HEK293T (cell line): ENCODE measurements around the gene LYPD6B.

ENCODE experiments used
- CTCF ChIA-PET: fragments of 350-600 bp; formaldehyde crosslinking; extraction: SDS; loops from one replicate; lab custom pipeline; 2021; ENCODE audit warnings: antibody characterized with exemption, inconsistent platforms; lab: Yijun Ruan, JAX
- POLR2A ChIA-PET: fragments of 350-600 bp; formaldehyde crosslinking; extraction: SDS; loops from one replicate; lab custom pipeline; 2020; ENCODE audit warnings: antibody characterized with exemption, inconsistent platforms; lab: Yijun Ruan, JAX
- DNase-seq: peaks from one replicate; pipeline ENCODE4 v3.0.0; 2012; ENCODE audit warnings: mixed read lengths; ENCODE audit errors: extremely low spot score
- ARNT ChIP-seq: fragments of 450-650 bp; IDR thresholded peaks from 2 replicates; pipeline ENCODE4 v1.6.1; 2017; ENCODE audit warnings: mild to moderate bottlenecking
- BHLHE40 ChIP-seq: fragments of 450-650 bp; IDR thresholded peaks from 2 replicates; pipeline ENCODE4 v1.6.1; 2016; ENCODE audit warnings: mild to moderate bottlenecking, moderate library complexity, borderline replicate concordance
- CTBP1 ChIP-seq: fragments of 450-650 bp; IDR thresholded peaks from 2 replicates; pipeline ENCODE4 v1.6.1; 2016; ENCODE audit warnings: borderline replicate concordance
- ELF4 ChIP-seq: fragments of 450-650 bp; IDR thresholded peaks from 2 replicates; pipeline ENCODE4 v1.6.1; 2017; ENCODE audit warnings: antibody characterized with exemption
- FOXA1 ChIP-seq: fragments of 450-650 bp; IDR thresholded peaks from 2 replicates; pipeline ENCODE4 v1.6.1; 2016; ENCODE audit warnings: mild to moderate bottlenecking
- FOXK2 ChIP-seq: fragments of 450-650 bp; IDR thresholded peaks from 2 replicates; pipeline ENCODE4 v1.6.1; 2016; ENCODE audit warnings: mild to moderate bottlenecking
- FOXM1 ChIP-seq: fragments of 450-650 bp; IDR thresholded peaks from 2 replicates; pipeline ENCODE4 v1.6.1; 2017; ENCODE audit warnings: mild to moderate bottlenecking, borderline replicate concordance
- HDGF ChIP-seq: fragments of 450-650 bp; IDR thresholded peaks from 2 replicates; pipeline ENCODE4 v1.6.1; 2017; ENCODE audit warnings: antibody characterized with exemption, borderline replicate concordance
- L3MBTL2 ChIP-seq: fragments of 450-650 bp; conservative IDR thresholded peaks from 2 replicates; pipeline ENCODE4 v1.6.1; 2016; ENCODE audit warnings: mild to moderate bottlenecking
- LEF1 ChIP-seq: fragments of 450-650 bp; IDR thresholded peaks from 2 replicates; pipeline ENCODE4 v1.6.1; 2017; ENCODE audit warnings: mild to moderate bottlenecking, borderline replicate concordance
- NFRKB ChIP-seq: fragments of 450-650 bp; IDR thresholded peaks from 2 replicates; pipeline ENCODE4 v1.6.1; 2016; ENCODE audit warnings: mild to moderate bottlenecking, moderate library complexity
- SP1 ChIP-seq: fragments of 450-650 bp; IDR thresholded peaks from 2 replicates; pipeline ENCODE4 v1.6.1; 2017
- SUZ12 ChIP-seq: fragments of 450-650 bp; IDR thresholded peaks from 2 replicates; pipeline ENCODE4 v1.6.1; 2016; ENCODE audit warnings: mild to moderate bottlenecking
- TARDBP ChIP-seq: fragments of 450-650 bp; IDR thresholded peaks from 2 replicates; pipeline ENCODE4 v1.6.1; 2016
- ZNF384 ChIP-seq: fragments of 450-650 bp; IDR thresholded peaks from 2 replicates; pipeline ENCODE4 v1.6.1; 2016
- TF ChIP-seq, protein P1 (sequence below): fragments of 450-650 bp; IDR thresholded peaks from 2 replicates; pipeline ENCODE4 v1.6.1; 2016

LYPD6B gene

DNA sequence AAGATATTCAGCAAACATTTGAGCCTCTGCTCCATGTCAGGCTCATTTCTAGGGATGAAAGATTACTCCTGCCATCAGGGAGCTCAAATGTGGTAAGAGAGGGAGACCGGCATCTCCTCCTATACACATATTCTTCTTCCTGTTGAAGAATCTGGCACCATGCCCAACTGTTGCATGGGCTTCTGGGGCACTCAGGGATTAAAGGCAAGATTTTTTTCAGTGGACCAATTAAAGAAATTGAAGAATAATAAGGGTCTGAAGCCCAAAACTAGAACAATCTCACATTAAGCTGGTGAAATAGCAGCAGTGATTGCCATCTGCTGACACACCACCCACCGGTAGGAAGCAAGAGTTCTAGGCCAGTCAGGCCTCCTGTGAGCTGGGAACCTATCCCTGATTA, 146.5 kb downstream of the LYPD6B start:
- TF ChIP-seq ELF4 (no peak), ARNT (no peak), FOXA1 (no peak), LEF1 (no peak), L3MBTL2 (no peak), CTBP1 (no peak), ZNF384 (no peak), SP1 (no peak), BHLHE40 (no peak), NFRKB (no peak)
- TF ChIP-seq, protein P1, sequence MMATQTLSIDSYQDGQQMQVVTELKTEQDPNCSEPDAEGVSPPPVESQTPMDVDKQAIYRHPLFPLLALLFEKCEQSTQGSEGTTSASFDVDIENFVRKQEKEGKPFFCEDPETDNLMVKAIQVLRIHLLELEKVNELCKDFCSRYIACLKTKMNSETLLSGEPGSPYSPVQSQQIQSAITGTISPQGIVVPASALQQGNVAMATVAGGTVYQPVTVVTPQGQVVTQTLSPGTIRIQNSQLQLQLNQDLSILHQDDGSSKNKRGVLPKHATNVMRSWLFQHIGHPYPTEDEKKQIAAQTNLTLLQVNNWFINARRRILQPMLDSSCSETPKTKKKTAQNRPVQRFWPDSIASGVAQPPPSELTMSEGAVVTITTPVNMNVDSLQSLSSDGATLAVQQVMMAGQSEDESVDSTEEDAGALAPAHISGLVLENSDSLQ, result no peak
- ChIA-PET POLR2A (no interaction called here), CTCF (no interaction called here)
- no peak for DNase-seq

DNA sequence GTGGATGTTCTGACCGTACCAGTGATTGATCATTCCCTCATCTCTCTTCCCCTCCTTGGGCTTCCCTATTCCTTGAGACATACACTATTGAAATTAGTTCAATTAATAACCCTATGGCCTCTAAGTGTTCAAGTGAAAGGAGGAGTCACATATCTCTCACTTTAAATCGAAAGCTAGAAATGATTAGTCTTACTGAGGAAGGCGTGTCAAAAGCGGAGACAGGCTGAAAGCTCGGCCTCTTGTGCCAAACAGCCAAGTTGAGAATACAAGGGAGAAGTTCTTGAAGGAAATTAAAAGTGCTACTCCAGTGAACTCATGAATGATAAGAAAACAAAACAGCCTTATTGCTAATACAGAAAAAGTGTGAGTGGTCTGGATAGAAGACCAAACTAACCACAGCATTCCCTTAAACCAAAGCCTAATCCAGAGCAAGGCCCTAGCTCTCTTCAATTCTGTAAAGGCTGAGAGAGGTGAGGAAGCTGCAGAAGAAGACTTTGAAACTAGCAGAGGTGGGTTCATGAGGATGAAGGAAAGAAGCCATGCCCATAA, 147.5 kb downstream of the LYPD6B start:
- CTCF ChIA-PET, result no interaction called here

DNA sequence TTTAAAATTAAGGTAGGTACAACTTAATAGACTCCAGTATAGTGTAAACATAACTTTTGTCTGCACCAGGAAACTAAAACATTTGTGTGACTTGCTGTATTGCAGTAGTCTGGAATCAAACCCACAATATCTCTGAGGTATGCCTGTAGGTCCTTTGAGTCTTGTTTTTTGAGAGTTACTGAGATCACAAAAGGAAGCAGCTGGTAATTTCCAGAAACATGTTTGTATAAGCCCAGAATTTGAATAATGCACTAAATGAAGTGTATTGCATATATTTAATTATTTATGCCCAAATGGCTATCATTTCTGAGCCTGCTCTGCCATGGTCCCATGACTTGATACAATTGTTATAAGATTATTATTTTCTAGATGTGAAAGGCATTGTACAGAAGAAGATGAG, 148.6 kb downstream of the LYPD6B start:
- CTCF ChIA-PET, result interaction anchor here (0.9 kb wide), 1 partner anchor 374 kb away, joined by 3 read pairs; no protein-coding TSS in a partner anchor
- DNase-seq, result no peak
- POLR2A ChIA-PET, result no interaction called here
- TF ChIP-seq FOXK2, result no peak
- TF ChIP-seq ZNF384, result no peak
- no peak for TF ChIP-seq TARDBP
- no peak for TF ChIP-seq FOXM1
- TF ChIP-seq SP1, result no peak
- TF ChIP-seq BHLHE40, result no peak
- TF ChIP-seq, protein P1, result no peak
- no peak for TF ChIP-seq LEF1
- TF ChIP-seq L3MBTL2, result no peak
- TF ChIP-seq NFRKB, result no peak
- no peak for TF ChIP-seq ELF4
- no peak for TF ChIP-seq SUZ12

More for the DNA sequence above, 147.5 kb downstream of the LYPD6B start:
- TF ChIP-seq BHLHE40 (no peak), TARDBP (no peak), FOXK2 (no peak), LEF1 (no peak), ELF4 (no peak), HDGF (no peak), ZNF384 (no peak), FOXA1 (no peak), FOXM1 (no peak), CTBP1 (no peak), SUZ12 (no peak), SP1 (no peak), ARNT (no peak), L3MBTL2 (no peak), NFRKB (no peak)
- TF ChIP-seq, protein P1, result no peak
- POLR2A ChIA-PET, result no interaction called here
- DNase-seq, result no peak

DNA sequence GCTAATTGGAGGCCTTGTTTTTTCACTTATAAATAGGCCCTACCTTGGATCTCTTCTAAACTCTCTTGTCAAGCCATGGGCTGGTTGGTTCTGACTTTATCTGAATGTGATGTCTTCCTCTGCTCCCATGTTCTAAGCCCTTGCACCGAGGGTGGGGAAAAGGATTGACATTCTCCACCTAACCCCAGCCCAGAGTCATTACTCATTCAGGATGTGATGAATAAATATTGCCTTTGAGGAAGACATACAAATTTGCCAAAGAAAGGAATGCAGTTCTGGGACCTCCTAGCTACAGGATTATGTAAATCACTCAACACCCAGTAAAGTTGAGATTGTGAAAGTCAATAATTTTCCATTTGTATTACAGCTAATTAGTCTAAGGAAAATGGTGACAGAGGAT, 149.8 kb downstream of the LYPD6B start:
- DNase-seq, result no peak

DNA sequence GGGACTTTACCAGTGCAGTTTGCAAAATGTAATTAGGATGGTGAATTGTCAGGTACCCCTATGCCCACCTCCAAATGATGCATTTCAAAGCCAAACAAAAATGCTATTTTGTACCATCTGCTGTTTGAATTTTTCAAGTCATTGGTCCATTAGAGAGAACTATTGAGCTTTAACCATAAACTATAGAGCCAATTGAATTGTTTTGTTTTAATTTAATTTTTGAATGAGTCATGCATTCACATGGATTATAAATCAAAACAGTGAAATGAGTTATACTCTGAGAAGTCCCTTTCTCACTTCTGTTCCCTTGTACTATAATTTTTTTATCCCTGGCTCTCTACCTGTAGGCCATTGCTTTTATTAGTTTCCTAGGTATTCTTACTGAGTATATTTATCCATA, 151.3 kb downstream of the LYPD6B start:
- CTCF ChIA-PET, result no interaction called here
- DNase-seq, result no peak
- TF ChIP-seq SP1, result no peak
- no peak for TF ChIP-seq BHLHE40
- no peak for TF ChIP-seq FOXK2
- TF ChIP-seq HDGF, result no peak
- TF ChIP-seq CTBP1, result no peak
- no peak for TF ChIP-seq ELF4
- TF ChIP-seq L3MBTL2, result no peak
- TF ChIP-seq FOXA1, result no peak
- TF ChIP-seq FOXM1, result no peak
- TF ChIP-seq, protein P1, result no peak
- no peak for TF ChIP-seq NFRKB
- no peak for TF ChIP-seq ARNT
- no peak for TF ChIP-seq SUZ12
- no peak for TF ChIP-seq TARDBP
- TF ChIP-seq ZNF384, result no peak
- TF ChIP-seq LEF1, result no peak
- POLR2A ChIA-PET, result no interaction called here

More for the DNA sequence above, 149.8 kb downstream of the LYPD6B start:
- POLR2A ChIA-PET, result no interaction called here
- TF ChIP-seq ARNT (no peak), NFRKB (no peak), L3MBTL2 (no peak), SUZ12 (no peak), BHLHE40 (no peak), FOXK2 (no peak), CTBP1 (no peak), SP1 (no peak), TARDBP (no peak), FOXM1 (no peak), LEF1 (no peak), ELF4 (no peak), ZNF384 (no peak), FOXA1 (no peak), HDGF (no peak)
- TF ChIP-seq, protein P1, result no peak
- CTCF ChIA-PET, result no interaction called here
